Erythroblast (primary cell): Measurements from ENCODE around the gene ANKRD44.

Source experiments
- GATA1 ChIP-seq: IDR thresholded peaks from 2 replicates; pipeline ENCODE4 v1.6.1; 2011; ENCODE audit warnings: low read depth, mild to moderate bottlenecking, control low read depth, low read length, moderate library complexity
- POLR2A ChIP-seq: IDR thresholded peaks from 2 replicates; pipeline ENCODE4 v1.6.1; 2011; ENCODE audit warnings: mild to moderate bottlenecking, low read length

- TF ChIP-seq POLR2A (no peak), GATA1 (no peak)
Measured at GRCh38 chr2:197073701-197074433, 236.7 kb downstream of the ANKRD44 start.
